ENCODE data around the gene GHR. TPM values are rescaled to one million over a fixed set of nuclear protein-coding genes. Genes with fewer than 3 reads are reported as not detected.
"Not testable (repeated sequence)": the region's sequence is repeated elsewhere in the genome, so short reads cannot be mapped to it uniquely, and the experiment has no call there.

The GHR gene
- total RNA-seq, 1 experiment from 2014 or later = 3.3 TPM

GRCh38 chr5:42643360-42643759 lies 220.1 kb downstream of the GHR start:
- no peak for DNase-seq (ENCODE audit: low spot score)

- DNase-seq (ENCODE audit: low spot score) = no peak
These were observed 221.9 kb downstream of the GHR start for GRCh38 chr5:42645138-42645537.

- DNase-seq (ENCODE audit: low spot score) = no peak
These were observed 224.8 kb downstream of the GHR start for GRCh38 chr5:42648036-42648435.

- DNase-seq (ENCODE audit: low spot score) = no peak
These were observed 225.7 kb downstream of the GHR start for GRCh38 chr5:42648915-42649314.

- DNase-seq (ENCODE audit: low spot score) = no peak
These were observed 226.8 kb downstream of the GHR start for GRCh38 chr5:42650084-42650483.

- no peak for DNase-seq (ENCODE audit: low spot score)
These were observed 230.5 kb downstream of the GHR start for GRCh38 chr5:42653705-42654104.

GRCh38 chr5:42654645-42655044 lies 231.4 kb downstream of the GHR start:
- no peak for DNase-seq (ENCODE audit: low spot score)

DNA sequence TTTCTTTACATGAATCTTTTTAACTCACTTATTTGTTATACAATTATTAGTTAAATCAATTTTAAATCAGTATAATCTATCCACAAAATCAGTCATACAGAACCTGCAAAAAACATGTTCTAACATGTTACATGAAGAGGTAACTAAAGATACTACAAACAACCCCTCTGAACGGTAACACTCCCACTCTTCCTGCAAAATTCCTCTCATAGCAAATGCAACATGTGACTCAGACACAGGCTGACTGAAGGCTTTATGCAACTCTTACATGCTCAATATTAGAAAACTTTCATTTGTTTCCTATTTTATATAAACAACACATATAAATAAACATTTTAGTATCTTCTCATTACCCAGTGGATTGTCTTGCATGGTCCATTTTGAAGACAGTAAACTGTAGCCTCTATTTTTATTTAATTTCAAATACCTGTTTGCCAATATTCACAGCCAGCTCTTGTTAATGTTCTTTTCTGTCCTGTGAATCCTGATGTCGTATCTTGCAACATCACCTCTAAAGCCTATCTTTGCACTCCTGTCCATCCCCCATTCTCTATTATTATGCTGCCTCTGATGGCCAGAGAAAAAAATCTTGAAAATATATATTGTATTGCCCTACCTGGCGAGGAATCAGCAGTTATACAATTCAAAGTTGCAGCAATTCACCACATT lies 232.9 kb downstream of the GHR start:
- DNase-seq (ENCODE audit: low spot score) = no peak

DNA sequence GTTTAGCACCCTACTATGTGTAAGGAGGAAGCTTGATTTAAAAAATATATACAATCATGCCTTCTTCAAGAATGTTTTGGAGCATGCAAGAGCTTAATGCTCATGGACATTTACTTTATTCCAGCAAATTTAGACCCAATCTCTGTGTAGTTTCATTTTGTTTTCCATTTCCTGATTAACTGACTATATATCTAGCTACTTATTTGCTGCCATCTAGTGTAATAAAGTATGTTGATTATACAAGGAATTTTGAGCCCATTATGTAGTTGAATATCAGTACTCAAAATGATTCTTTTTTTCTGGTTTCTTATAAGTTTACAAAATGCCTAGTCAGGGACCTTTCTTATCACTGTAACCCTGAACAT lies 233.4 kb downstream of the GHR start:
- DNase-seq (ENCODE audit: low spot score) = peak; percentile 36

DNA sequence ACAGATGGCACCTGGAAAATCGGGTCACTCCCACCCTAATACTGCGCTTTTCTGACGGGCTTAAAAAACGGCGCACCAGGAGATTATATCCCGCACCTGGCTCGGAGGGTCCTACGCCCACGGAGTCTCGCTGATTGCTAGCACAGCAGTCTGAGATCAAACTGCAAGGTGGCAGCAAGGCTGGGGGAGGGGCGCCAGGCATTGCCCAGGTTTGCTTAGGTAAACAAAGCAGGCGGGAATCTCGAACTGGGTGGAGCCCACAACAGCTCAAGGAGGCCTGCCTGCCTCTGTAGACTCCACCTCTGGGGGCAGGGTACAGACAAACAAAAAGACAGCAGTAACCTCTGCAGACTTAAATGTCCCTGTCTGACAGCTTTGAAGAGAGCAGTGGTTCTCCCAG lies 236.6 kb downstream of the GHR start:
- not testable (repeated sequence) for DNase-seq (ENCODE audit: low spot score)

DNA sequence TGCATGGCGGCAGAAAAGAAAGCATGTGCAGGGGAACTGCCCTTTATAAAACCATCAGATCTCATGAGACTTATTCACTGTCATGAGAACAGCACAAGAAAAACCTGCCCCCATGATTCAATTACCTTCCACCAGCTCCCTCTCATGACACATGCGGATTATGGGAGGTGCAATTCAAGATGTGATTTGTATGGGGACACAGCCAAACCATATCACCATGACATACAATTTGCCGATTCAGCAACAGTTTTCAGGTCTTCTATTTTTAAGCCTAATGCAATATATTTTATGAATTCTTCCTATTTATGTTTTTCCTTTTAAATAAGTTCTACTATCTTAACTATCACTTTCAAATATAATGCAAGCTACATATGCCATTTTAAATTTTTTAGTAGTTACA lies 242.6 kb downstream of the GHR start:
- DNase-seq (ENCODE audit: low spot score) = no peak

DNA sequence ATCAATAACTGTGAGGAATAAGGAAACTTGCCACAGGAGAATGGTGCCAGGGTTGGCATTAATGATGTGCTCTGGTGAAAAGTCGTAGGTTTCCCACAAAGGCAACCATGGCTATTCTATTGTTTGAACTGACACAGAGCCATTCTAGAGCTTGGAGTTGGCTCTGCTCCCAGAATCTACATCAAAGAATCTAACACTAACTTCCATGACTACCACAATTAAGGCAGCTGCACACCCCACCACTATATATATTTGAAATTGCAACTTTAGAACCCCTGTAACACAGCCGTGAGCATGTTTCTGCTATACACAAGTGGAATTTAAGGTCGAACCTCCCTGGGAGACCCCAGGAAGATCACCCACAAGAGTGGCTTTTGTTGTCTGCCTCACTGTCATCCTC lies 243.6 kb downstream of the GHR start:
- DNase-seq (ENCODE audit: low spot score) = no peak

GRCh38 chr5:42668254-42668653 lies 245.0 kb downstream of the GHR start:
- DNase-seq (ENCODE audit: low spot score) = no peak

DNA sequence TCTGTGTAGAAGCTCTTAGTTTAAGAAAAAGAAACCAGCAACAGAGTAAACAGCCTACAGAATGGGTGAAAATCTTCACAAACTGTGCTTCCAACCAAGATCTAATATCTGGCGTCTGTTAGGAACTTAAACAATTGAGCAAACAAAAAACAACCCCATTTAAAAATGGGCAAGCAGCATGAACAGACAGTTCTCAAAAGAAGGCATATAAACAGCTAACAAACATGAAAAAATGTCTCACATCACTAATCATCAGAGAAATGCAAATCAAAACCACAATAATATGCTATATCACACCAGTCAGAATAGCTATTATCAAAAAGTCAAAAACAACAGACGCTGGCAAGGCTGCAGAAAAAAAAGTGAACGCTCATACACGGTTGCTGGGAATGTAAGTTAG lies 249.7 kb downstream of the GHR start:
- no peak for DNase-seq (ENCODE audit: low spot score)

- DNase-seq (ENCODE audit: low spot score) = no peak
These were observed 252.4 kb downstream of the GHR start for GRCh38 chr5:42675602-42676001.

DNA sequence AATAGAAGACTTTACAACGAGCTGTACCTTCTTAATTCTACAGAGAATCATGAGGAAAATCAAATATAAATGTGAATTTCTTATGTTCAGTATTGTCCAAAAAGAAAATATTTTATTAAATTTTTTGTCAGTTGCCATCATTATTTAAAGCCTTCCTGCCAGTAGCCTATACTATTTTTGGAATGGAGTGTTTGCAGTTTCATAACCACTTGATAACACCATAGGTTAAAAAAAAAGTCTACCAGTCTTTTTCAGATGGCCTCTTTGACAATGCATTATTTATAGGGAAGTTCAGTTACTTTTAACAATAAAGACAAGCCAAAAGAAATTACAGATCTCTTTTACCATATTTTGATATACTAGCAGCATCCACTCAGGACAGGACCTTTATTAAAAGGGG lies 253.1 kb downstream of the GHR start:
- DNase-seq (ENCODE audit: low spot score) = no peak

GRCh38 chr5:42677156-42677842 lies 254.1 kb downstream of the GHR start:
- no peak for DNase-seq (ENCODE audit: low spot score)

- no peak for DNase-seq (ENCODE audit: low spot score)
These were observed 256.8 kb downstream of the GHR start for GRCh38 chr5:42680046-42680445.

GRCh38 chr5:42685078-42685477 lies 261.8 kb downstream of the GHR start:
- not testable (repeated sequence) for DNase-seq (ENCODE audit: low spot score)

- peak; percentile 13 for DNase-seq (ENCODE audit: low spot score)
These were observed 266.2 kb downstream of the GHR start for GRCh38 chr5:42689391-42689790.

GRCh38 chr5:42691413-42691937 lies 268.2 kb downstream of the GHR start:
- DNase-seq (ENCODE audit: low spot score) = no peak

DNA sequence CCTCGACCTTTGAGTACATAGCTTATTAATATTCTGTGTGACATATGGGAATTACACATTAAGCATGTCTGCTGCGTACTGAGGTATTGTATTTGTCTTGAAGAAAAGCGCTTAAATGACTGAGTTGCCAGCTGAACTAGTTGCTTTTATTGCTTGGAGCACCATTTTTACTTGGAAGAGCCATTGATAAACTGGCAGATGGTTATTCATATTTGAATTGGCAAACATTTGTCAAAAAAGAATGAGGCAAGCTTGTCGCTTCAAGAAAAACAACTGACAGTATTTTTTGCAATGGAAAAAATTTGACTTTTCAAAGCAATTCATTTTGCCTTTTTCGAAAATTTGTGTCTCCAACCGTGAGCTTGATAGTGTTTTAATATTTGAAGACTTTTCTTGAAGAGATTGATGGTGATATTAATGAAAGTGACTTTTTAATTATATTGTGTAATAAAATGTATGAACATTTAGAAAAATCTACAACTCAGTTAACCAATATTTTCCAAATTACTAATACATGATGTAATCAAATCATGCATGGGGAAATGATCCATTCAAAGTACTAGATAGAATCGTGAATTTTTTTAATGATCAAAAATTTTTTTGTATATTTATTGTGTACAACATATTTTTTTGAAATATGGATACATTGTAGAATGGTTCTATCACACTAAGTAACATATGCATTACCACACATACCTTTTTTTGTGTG lies 278.3 kb downstream of the GHR start:
- no peak for DNase-seq (ENCODE audit: low spot score)

DNA sequence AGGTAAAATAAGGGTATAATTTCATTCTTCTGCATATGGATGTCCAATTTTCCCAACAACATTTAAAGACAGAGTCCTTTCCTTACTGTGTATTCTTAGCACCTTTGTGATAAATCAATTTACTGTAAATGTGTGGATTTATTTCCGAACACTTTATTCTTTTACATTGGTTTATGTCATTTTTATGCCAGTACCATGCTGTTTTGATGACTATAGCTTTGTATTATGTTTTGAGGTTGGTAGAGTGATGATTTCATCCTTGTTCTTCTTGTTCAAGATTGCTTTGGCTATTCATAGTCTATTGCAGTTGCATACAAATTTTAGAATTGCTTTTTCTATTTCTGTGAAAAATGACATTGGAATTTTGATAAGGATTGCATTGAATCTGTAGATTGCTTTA lies 280.0 kb downstream of the GHR start:
- no peak for DNase-seq (ENCODE audit: low spot score)
